ENCODE measurements around the gene FMNL2. TPM values are rescaled to one million over a fixed set of nuclear protein-coding genes. Genes with fewer than 3 reads are reported as not detected.

Gene FMNL2
- polyA plus RNA-seq, 10 donors, result 21.4 to 41.1 (median 26.5) TPM

DNA sequence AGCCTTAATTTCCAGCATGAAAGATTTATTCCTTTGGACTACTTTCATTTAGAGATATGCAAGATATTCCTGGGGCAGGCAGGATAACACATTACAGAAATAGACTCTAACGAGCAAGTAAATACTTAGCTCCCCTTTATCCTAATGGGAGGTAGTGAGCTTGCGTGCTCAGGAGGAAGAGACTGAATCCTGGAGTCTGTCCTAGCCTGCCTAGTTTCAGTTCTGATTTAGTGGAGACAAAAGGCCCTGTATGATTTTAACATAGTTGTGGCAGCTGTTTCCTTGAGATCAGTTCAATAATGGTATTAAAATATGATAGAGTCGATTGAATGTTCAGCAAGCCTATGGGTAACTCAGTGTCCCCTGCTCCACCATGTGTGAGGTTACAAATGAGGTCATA lies 109.5 kb downstream of the FMNL2 start:
- no peak for DNase-seq

DNA sequence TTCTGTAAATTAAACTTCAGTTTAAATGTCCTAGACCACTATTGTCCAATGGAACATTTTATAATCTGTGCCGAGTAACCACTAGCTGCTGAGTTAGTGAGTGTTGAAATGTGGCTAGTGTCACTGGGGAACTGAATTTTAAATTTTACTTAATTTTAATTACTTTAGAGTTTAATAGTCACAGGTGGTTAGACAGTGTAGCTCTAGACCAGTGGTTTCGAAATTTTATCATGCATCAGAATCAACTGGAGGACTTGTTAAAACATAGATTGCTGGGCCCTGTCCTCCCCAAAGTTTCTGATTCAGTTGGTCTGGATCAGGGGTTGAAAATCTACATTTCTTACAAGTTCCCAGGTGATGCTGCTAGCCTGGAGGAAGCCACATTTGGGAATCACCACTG lies 110.4 kb downstream of the FMNL2 start:
- no peak for DNase-seq

GRCh38 chr2:152445791-152446201 lies 110.8 kb downstream of the FMNL2 start:
- peak in 1 of 3 donors; percentile 83 for DNase-seq

GRCh38 chr2:152446213-152446612 lies 111.2 kb downstream of the FMNL2 start:
- no peak for DNase-seq

- no peak for DNase-seq
Observed at GRCh38 chr2:152447897-152448296, 112.9 kb downstream of the FMNL2 start.

GRCh38 chr2:152448606-152449005 lies 113.6 kb downstream of the FMNL2 start:
- no peak for DNase-seq

DNA sequence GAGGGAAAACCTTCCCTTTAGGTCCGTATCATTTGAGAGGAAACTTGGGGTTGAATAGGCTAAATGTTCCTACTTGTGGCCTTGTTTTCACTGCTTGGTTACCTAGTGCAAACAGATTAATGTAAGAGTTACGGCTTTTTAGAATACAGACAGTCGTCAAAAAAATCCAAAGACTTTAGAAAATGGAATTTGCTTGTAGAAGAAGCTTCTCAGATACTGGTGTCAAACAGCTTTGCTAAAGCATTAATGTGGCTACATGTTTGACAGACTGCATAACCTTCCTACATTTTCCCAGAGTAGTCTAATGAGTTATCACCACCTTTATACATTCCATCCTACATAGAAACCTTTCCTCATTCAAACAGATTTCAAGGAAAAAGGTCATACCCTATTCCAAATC lies 114.6 kb downstream of the FMNL2 start:
- no peak for DNase-seq

DNA sequence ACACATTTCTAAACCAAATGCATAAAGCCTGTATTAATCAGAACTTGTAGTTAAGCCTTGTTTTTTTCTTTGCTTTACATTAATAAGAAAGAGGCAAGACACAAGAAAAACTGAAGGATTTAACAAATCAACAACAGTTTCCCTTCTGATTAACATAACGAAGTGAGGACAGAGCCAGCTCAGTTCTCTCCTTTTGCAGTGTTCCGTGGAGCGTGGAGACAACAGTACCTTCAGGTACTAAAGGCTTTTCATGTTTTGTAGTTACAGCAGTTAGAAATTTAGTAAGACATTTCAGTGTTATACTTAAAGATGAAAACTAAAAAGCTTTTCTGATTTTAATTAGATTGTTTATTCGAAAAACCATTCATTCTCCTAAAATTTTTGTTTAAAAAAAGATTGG lies 115.2 kb downstream of the FMNL2 start:
- DNase-seq, result no peak

DNA sequence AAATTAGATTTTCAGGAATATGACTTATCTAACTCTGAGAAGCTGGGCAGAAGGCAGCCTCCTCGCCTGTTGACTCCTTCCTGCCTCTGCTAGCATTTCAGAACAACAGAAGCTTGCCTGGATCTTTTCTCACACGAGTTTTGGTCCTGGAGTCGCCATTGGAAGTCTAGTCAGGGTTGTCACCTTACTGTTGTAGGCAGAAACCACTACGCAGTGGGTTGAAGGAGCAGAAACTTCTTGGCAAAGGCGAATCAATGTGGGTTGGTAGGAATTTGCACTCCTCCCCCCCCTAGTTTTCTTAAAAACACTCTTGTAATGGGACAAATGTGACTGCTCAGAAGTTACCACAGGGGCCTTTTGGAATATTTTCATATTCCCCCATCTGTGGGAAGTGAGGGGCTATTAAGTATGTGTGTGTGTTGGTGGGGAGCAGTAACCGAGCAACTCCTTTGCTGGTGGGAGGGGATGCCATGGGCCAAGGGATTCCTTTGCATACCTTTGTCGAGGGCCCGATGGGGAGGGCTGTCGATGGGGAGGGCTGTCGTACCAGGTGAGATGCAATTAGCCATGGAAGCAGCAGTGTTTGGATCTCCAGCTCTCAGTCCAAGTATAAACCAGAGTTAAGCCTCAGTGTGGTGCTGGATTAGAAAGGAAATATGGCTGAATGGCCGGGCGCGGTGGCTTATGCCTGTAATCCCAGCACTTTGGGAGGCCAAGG lies 117.4 kb downstream of the FMNL2 start:
- no peak for DNase-seq

DNA sequence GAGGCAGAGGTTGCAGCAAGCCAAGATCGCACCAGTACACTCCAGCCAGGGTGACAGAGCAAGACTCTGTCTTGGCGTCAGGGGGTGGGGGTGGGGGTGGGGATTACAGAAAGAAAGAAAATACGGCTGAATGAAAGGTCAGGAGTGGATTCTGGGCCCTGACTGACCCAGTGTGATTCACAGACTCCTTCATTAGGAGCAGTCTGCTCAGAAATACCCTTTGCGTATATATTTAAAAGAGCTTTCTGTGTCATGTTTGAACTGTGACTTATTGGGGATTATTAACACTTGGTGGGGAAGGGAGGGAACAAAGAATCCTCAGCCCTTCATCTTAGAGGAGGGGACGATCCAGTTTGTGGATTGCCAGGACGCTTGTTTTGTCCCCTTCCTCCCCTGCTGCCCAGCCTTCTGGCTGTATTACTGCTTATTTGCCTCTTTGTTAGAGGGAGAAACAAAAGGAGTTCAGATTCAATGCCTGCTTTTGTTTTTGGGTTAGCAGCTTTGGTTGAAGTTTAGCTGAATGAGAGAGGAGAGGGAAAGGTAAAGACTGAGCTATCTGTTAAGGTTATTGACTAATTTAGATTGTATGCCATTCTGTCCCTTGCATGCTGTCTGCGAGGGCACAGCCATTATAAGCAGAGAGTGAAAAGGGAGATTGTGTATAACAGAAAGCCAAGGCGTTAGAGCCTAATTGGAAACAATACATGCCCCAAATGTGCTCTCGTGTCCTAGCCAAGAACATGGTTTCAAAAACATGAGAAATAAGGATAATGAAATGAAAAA lies 118.3 kb downstream of the FMNL2 start:
- DNase-seq, result no peak

DNA sequence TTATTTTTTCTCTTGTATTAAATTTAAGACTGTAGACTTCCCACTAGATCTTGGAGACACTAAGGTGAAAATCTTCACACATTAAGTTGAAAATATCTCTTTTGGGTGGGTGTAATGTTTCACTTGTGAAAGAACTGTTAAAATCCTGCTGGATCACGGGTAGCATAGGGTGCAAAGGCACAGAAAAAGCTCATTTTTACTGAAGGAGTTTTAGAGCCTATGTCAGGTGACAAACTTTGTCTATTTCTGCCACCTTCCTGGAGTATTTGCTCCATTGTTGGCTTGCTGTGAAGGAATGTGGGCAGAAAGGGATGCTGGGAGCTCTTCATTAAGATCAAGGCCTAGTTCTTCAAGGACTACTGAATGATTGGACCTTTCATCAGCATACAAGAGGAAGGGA lies 119.4 kb downstream of the FMNL2 start:
- no peak for DNase-seq

GRCh38 chr2:152454960-152455359 lies 120.0 kb downstream of the FMNL2 start:
- DNase-seq, result no peak

- no peak for DNase-seq
Observed at GRCh38 chr2:152455738-152456137, 120.8 kb downstream of the FMNL2 start.

GRCh38 chr2:152456262-152456661 lies 121.3 kb downstream of the FMNL2 start:
- DNase-seq, result no peak

GRCh38 chr2:152458441-152458940 lies 123.5 kb downstream of the FMNL2 start:
- no peak for DNase-seq

- DNase-seq, result no peak
Observed at GRCh38 chr2:152459091-152459490, 124.1 kb downstream of the FMNL2 start.

DNA sequence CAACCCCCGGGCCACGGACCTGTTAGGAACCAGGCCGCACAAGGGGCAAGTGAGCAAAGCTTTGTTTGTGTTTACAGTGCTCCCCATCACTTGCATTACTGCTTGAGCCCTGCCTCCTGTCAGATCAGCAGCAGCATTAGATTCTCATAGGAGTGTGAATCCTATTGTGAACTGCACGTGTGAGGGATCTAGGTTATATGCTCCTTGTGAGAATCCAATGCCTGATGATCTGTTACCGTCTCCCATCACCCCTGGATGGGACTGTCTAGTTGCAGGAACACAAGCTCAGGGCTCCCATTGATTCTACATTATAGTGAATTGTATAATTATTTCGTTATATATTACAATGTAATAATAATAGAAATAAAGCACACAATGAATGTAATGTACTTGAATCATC lies 125.6 kb downstream of the FMNL2 start:
- DNase-seq, result no peak

DNA sequence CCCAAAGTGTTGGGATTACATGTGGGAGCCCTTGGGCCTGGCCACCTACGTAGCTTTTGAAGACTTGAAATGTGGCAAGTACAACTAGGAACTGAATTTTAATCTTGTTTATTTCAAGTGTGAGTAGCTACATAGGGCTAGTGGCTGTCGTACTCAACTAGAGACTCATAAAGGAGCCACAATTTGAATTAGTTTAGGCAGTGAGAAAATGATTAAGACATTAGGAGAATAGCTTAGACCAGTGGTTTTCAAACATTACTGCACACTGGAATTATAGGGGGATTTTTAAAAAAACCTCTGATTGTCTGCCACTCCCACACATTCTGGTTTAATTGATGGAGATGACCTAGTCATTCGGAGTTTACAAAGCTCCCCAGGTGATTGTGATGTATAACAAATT lies 127.1 kb downstream of the FMNL2 start:
- no peak for DNase-seq

GRCh38 chr2:152462779-152463178 lies 127.8 kb downstream of the FMNL2 start:
- DNase-seq, result no peak

GRCh38 chr2:152464851-152465470 lies 130.0 kb downstream of the FMNL2 start:
- DNase-seq, result no peak

GRCh38 chr2:152465541-152465940 lies 130.6 kb downstream of the FMNL2 start:
- DNase-seq, result peak in 1 of 3 donors; percentile 34

DNA sequence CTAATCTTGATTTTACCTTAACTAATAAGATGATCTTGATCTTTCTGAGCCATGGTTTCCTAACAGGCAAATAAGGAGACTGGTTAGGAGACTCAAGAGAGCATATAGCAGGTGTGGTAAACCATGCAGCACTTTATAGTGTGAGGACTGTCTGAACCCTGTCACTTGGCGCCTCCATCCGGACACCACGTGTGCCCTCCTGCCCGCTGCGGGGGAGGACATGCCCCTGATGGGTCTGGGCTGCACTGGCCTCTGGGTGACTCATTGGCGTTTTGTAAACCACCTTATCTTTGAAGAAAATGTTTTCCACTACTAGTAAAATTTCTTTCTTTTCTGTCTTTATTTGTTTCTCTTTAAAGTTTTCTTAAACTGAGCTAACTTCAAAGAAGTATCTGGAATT lies 131.1 kb downstream of the FMNL2 start:
- DNase-seq, result no peak

All from muscle of back (tissue), 11 donors.